GM21737 (cell line): ENCODE measurements around the gene PLEKHA7.
"Not testable (repeated sequence)": the region's sequence is repeated elsewhere in the genome, so short reads cannot be mapped to it uniquely, and the experiment has no call there.

Source experiments
- ATAC-seq: cut with Tn5 transposase; IDR thresholded peaks from one replicate; pipeline ENCODE4 v1.9.1; 2021; ENCODE audit warnings: mild to moderate bottlenecking, moderate library complexity; ENCODE audit not compliant: unreplicated experiment

PLEKHA7 gene

GRCh38 chr11:16979703-16980622, 34.3 kb downstream of the PLEKHA7 start:
- ATAC-seq: no peak

DNA sequence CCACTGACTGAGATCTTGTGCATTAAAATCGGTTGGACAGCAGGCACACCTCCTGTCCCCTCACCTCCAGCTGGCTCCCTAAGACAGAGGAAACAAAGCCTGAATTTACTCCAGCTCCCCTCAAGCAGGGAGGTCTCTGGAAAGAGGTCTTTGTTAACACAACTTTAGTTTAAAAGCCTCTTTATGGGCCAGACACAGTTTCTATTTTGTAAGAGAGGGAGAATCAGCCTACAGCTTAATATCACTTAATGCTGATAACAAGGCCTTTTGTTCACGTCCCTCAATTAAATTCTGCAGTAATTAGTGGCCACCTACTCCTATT, 36.3 kb downstream of the PLEKHA7 start:
- ATAC-seq: no peak

- no peak for ATAC-seq
Measured at GRCh38 chr11:16977136-16977993, 36.8 kb downstream of the PLEKHA7 start.

DNA sequence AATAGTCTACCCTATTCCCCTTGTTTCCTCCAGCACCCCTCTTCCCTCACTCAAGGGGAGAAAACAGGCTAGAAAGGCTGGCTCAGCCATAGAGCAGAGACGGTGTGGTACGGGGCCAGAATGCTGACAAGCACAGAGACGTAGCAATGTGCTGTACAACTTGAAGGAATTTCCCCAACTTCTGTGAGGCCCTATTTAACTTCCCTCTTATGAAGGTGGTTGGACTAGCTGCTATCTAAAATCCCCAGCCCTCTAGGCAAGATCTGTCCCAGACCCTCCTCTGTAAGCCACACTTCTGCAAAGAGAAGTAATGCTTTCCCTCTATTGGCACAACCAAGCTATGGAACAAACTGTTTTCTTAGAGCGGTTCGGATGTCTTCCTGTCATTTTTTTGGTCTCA, 37.8 kb downstream of the PLEKHA7 start:
- ATAC-seq: no peak

DNA sequence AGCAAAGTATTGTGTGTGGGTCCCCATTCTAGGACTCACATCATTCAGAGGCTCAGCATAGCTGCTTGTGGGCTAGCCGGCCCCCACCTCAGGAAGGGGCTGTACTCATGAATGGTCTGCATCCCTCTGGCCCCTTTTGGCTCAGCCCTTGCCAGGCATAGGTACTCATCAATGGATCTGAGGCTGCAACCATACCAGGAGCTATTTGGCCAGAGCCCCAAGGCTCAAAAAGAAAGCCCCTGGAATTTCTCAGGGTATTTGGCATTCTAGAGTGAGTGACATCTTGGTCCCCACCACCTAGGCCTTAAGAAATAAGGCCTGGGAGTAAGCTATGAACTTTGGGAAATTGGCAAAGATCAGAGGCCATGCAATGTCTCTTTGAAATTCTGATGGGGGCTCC, 38.3 kb downstream of the PLEKHA7 start:
- no peak for ATAC-seq

DNA sequence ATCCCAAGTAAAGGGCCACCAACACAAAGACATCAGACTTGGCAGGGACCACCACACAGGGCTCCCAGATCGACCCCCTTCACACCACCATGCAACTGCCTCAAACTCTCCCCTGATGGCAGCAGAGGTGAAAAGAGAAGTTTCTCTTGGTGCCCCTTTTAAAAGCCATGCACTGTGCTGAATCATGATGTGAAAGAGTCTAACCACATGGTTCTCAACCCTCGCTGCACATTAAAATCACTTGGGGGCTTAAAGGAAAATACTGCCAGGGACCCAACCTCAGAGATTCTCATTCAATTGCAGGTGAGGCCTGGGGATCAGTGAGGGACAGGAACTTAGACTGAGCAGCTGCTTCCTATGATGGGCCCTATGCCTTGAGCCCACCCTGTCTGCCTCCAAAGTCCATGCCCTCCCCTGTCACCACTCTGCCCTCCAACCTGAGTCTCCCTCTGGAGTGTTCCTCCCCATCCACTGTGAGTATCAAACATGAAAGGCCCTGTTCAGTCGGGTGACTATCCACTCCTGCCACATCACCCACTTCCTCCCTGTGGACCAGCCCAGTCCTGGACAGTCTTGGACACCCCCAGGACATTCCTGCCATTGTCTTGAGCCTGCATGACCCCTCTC, 40.8 kb downstream of the PLEKHA7 start:
- ATAC-seq: no peak

DNA sequence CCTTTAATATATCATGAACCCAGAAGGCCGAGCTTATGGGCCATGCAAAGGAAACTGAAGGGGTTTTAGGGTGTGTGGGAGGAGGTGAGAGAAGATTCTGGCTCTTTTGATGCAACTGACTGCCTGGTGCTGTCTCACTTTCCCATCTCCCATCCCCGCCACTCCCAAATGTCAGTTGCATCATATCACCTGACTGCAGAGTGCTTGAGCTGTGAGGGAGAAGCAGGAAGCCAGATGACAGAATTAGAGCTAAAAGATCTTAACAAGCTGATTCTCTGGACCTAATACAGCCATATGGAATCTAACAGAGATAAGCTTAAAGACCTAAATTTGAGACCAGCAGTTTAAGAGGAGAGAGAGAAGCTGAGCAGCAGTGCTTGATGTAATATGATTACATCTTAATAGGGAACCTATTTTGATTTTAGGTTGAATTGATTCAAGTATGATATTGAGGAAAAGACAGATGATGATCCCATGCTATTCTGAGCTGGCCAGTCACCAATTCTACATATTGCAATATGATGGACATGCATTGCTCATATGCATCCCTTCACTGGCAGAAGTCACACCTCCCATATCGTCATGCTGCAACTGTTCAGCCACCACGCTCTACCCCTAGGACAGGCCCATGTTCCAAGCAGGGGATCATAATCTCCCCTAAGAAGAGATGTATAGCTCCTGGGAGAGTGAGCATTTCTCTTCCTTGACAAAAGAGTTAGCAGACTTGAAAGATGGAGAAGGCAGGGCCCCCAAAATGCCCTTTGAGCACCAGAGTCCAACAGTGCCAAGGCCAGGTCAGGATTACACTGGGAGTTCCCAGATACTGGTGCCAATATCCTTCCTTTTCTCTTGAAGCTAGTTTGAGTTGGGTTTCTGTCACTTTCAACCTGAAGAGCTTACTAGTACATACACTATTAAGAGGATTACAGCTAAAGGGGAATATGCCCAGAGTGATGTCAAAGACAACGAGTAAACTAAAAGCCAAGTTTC, 44.9 kb downstream of the PLEKHA7 start:
- no peak for ATAC-seq

DNA sequence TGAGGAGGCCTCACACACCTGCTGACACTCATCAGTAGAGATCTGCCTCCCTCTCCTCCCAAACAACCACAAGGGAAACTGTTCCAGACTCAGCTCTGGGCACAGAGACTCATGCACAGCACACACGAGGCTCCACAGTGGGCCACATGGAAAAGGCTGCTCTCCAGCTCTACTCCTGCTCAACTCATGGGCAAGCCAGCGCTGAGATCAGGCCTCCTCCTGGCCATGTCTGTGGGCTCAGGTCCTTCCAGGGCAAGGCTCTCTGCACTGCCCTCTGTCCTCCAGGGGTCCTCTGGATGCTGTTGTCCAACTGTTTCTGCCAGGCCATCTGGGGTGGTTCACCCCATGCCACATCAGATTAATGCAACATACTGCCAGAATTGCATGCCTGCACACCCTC, 46.0 kb downstream of the PLEKHA7 start:
- ATAC-seq: no peak

DNA sequence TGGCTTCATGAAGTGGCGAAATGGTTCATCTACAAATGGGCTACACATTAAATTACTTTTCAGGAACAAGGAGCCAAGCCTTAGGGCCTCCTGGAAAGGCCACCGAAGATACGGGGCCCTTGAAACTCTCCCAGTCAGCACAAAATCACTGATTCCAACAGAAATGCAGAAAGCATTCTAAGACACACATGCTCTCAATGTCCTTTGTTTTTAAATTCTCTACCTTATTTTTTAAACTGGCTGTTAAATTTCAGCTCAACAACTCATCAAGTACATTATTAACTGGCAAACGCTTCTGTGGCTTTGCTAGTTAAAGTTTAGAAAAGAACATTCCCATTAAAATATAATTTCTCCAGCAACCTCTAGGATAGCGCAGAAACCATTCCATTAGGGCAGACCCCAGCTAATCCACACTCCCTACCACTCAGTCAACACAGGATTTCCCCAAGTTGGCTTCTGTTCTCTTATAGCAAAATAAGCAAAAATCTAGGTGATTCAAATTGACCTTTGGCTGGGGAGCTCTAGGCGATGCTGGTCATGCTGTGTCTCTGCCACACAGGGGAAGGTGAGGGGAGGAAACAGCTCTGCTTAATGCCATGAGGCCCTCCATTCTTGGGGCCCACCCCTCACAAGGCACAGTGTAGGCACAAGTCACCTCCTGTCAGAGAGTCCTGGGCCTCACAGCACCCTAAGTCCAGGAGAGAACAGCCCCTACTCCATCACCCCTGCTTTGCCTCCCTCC, 47.1 kb downstream of the PLEKHA7 start:
- no peak for ATAC-seq

GRCh38 chr11:16964501-16964900, 49.7 kb downstream of the PLEKHA7 start:
- no peak for ATAC-seq

- ATAC-seq: no peak
Measured at GRCh38 chr11:16963316-16963876, 50.8 kb downstream of the PLEKHA7 start.

GRCh38 chr11:16962589-16962988, 51.6 kb downstream of the PLEKHA7 start:
- ATAC-seq: not testable (repeated sequence)

DNA sequence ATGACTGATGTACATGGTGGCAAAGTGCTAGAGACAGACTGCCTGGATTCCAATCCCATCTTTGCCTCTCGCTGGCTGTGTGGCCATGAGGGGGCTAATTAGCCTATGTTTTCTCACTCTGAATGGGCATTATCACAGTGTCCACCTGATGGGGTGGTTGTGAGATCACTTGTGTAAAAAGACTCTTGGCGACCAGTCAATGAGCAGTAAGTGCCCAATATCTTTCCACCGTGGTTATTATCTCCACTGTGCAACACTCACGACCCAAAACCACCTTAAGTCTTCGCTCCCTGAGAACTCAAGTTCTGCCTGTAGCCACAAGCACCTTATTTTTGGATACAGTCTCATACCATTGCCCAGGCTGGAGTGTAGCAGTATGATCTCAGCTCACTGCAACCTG, 52.1 kb downstream of the PLEKHA7 start:
- ATAC-seq: no peak

GRCh38 chr11:16960250-16960649, 54.0 kb downstream of the PLEKHA7 start:
- no peak for ATAC-seq

GRCh38 chr11:16959602-16960001, 54.6 kb downstream of the PLEKHA7 start:
- no peak for ATAC-seq

DNA sequence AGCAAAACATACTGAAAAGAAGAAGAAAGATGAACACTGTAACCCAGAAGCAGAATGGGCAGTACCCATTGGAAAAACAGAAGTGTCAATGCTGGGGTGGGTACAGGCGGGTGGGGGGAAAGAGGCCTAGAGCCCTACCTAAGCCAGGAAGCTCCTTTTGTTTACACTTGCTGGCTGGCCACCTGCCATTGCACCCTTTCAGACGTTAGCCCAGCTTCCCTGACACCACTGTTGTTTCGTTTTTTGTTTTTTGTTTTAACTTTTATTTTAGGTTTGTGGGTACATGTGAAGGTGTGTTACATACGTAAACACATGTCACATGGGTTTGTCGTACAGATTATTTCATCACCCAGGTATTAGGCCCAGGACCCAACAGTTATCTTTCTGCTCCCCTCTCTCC, 55.4 kb downstream of the PLEKHA7 start:
- ATAC-seq: no peak

GRCh38 chr11:16956538-16957153, 57.6 kb downstream of the PLEKHA7 start:
- ATAC-seq: no peak

DNA sequence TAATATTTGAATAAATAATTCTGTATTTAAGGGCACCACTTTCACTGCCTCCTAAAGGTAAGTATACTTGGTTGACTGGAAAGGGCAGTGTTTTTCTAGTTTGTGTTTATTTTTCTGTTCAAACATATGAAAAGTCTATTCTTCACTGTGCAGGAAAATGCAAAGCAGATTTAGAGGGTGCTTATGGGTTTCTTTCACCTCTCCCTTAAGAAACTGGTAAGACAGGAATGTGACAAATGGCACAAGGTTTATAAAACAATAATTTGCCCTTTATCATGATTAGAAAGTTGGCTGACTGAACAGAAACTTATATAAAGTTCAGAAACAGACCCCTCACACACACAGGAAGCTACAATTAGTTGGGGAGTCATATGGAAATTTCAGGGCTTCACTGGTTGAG, 60.6 kb downstream of the PLEKHA7 start:
- ATAC-seq: no peak
